ENCODE measurements around the gene CRACR2A.

GRCh38 chr12:3694673-3695072 is 58.2 kb downstream of the CRACR2A start:
- TF ChIP-seq CTCF (conservative IDR thresholded peaks at IDR 0.05; ENCODE audit: low read depth, low read length): no peak
- no peak for TF ChIP-seq EZH2 (IDR thresholded peaks at IDR 0.05; ENCODE audit: low read length, unreplicated experiment)
- no peak for TF ChIP-seq EZH2phosphoT487 (IDR thresholded peaks at IDR 0.05; ENCODE audit: borderline replicate concordance, low read length)
